Stimulated activated CD4-positive, alpha-beta T cell treated with anti-CD3 and anti-CD28 coated beads, Interleukin-2, amount 100 ng/mL, for 48 hours (primary cell): ENCODE data around the gene ELANE.

ENCODE experiments used
- DNase-seq, 2 donors: peaks; one replicate each; pipeline ENCODE4 v3.0.0-alpha.2; 2020

ELANE gene

DNA sequence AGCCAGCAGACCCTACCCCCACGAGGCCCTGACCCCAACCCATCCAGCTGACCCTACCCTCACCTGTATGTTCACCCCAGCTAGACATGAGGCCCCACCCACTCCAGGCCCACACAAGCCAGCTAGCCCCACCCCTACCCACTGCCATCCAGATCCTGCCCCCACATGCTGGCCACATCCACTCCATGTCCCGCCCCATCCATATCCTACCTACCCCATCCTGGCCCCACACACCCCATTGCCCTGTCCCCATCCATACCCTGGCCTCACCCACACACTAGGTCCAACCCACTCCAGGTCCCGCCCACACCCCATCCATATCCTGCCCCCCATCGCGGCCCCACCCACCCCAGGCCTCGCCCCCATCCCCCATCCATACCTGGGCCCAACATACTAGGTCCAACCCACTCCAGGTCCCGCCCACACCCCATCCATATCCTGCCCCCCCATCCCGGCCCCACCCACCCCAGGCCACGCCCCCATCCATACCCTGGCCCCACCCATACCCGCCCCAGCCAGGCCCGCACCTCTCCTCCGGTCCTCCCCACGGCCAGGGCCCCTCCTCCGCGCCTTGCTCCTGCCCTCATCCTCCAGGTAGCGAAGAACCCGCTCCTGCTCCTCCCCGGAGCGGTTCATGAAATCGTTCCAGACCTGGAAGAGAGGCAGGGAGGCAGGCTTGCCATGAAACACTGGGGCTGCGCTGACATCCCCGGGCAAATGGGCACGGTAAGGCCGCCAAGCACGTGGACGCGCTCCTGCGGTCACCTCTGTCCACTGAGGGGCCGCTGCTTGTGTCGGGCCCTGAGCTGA, 48.4 kb downstream of the ELANE start:
- DNase-seq = no peak

DNA sequence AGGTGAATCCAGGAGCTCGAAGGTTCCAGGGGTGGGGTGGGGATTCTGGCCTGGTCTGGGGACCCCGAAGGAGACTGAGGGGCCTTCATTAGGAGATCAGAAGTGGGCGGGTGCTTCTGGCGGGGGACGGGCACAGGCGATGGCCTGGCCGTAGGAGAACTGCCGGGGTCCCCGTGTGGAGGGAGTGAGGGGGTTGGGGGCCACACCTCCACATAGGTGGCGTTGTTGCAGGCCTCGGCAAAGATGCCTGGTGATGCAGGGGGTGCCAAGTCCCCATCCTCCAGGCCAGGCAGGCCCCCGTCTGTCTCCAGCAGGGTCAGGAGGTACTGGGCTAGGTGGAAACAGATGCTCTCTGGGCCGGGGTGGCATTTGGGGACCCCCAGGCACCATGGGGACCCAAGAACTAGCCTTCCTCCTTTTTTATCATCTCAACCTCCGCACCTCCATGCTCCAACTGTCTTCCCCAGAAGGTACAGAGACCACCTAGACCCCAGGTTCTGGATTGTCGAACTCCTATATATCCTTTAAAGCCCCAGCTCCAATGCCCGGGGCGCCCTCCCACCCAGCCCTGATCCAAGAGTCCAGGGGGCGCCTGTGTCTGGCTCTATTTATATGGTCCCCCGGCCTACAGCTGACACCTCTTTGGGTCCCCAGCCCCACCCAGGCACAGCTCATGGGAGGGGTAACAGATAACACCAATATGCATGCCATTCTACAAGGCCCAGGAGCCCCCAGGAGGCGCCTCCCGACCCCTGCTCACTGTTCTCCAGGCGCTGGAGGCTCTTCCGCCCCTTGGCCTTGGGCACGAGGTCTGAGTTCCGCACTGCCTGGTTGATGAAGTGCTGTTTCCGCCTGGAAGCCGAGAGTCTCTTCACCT, 49.4 kb downstream of the ELANE start:
- DNase-seq = no peak

DNA sequence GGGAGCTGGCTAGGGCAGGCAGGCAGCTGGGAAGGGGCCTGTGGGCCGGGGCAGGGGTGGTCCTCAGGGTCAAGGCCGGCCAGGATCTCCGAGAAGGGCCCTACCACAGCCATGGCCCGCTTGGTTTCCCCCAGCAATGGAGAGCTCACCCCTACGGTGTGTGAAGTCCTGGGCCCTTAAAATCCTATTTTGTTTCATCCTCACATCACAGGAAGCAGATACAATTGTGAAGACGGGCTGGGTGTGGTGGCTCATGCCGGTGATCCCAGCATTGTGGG, 49.9 kb downstream of the ELANE start:
- no peak for DNase-seq

DNA sequence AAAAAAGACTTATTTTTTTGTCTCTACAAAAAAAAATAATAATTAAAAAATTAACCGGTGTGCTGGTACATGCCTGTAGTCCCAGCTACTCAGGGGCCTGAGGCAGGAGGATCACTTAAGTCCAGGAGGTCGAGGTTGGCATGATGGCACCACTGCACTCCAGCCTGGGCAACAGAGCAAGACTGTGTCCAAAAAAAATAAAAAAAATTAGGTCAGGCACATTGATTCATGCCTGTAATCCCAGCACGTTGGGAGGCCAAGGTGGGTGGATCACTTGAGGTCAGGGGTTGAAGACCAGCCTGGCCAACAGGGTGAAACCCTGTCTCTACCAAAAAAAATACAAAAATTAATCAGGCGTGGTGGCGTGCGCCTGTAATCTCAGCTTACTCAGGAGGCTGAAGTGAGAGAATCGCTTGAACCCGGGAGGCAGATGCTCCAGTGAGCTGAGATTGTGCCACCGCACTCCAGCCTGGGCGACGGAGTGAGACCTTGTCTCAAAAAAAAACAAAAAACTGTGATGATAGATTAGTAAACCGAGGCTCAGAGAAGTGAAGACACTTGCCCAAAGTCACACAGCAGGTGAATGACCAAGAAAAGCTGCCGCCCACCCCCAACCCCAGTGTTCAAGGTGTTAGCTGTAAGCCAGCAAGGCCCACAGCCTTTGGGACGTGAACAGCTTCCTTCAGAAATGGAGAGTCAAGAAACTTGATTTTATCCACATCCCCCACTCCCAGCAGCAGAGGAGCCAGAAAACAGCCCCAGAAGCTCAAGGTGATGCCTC, 50.5 kb downstream of the ELANE start:
- no peak for DNase-seq

- no peak for DNase-seq
Observed at GRCh38 chr19:903266-903797, 51.2 kb downstream of the ELANE start.

DNA sequence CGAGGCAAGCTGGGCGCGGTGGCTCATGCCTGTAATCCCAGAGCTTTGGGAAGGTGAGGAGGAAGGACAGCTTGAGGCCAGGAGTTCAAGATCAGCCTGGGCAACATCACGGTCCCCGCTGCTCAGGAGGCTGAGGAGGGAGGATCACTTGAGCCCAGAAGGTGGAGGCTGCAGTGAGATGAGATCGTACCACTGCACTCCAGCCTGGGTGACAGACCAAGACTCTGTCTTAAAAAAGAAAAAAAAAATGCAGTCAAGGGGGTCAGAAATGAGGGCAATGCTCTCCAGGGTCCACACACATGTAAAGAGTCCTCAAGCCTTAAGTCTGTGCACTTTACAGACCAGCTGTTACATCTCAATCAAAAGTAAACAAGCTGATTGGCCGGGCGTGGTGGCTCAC, 52.4 kb downstream of the ELANE start:
- DNase-seq = no peak
